ENCODE data around the gene ATP2A2. TPM values are rescaled to one million over a fixed set of nuclear protein-coding genes. Genes with fewer than 3 reads are reported as not detected.
"Not testable (repeated sequence)": the region's sequence is repeated elsewhere in the genome, so short reads cannot be mapped to it uniquely, and the experiment has no call there.

ATP2A2 gene
- total and polyA plus RNA-seq, 12 donors: 20.8 to 312 (median 121) TPM

GRCh38 chr12:110338754-110339153 lies 57.7 kb downstream of the ATP2A2 start:
- Histone ChIP-seq H3K27me3 (no peaks in the 10 kb centered on the region), H3K36me3 (replicated peaks in 1 of 2) (peaks cover 0 to 100% of the 10 kb centered on the region in 2 donors), H3K4me1 (replicated peaks in 1 of 2) (no peaks in the 10 kb centered on the region), H3K27ac (no peak overlapping the region), H3K9me3 (replicated peaks in 1 of 3) (no peaks in the 10 kb centered on the region), H3K4me3 (no peak overlapping the region)
- intact Hi-C loops (cut with DNase I): no loop called here
- DNase-seq: peak in 2 of 7 donors; percentile 9 to 39
- 81 to 92% (median 86%) methylated on average over 3 of the region's 3 CpGs for WGBS, 4 donors
- no peak for TF ChIP-seq POLR2A (IDR thresholded peaks at IDR 0.05)
- TF ChIP-seq, protein P1, sequence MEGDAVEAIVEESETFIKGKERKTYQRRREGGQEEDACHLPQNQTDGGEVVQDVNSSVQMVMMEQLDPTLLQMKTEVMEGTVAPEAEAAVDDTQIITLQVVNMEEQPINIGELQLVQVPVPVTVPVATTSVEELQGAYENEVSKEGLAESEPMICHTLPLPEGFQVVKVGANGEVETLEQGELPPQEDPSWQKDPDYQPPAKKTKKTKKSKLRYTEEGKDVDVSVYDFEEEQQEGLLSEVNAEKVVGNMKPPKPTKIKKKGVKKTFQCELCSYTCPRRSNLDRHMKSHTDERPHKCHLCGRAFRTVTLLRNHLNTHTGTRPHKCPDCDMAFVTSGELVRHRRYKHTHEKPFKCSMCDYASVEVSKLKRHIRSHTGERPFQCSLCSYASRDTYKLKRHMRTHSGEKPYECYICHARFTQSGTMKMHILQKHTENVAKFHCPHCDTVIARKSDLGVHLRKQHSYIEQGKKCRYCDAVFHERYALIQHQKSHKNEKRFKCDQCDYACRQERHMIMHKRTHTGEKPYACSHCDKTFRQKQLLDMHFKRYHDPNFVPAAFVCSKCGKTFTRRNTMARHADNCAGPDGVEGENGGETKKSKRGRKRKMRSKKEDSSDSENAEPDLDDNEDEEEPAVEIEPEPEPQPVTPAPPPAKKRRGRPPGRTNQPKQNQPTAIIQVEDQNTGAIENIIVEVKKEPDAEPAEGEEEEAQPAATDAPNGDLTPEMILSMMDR (IDR thresholded peaks at IDR 0.05): peak in 2 of 6 experiments; percentile 12 to 31

- Histone ChIP-seq H3K9me3 (replicated peaks in 1 of 3) (no peaks in the 10 kb centered on the region), H3K27ac (no peak overlapping the region), H3K4me1 (replicated peaks in 1 of 2) (no peaks in the 10 kb centered on the region), H3K4me3 (no peak overlapping the region), H3K36me3 (replicated peaks in 1 of 2) (peaks cover 0 to 100% of the 10 kb centered on the region in 2 donors), H3K27me3 (no peaks in the 10 kb centered on the region)
- intact Hi-C loops (cut with DNase I): no loop called here
- 75 to 78% (median 76%) methylated on average over 8 of the region's 8 CpGs for WGBS, 4 donors
- TF ChIP-seq, protein P1 (IDR thresholded peaks at IDR 0.05): no peak
- no peak for TF ChIP-seq POLR2A (IDR thresholded peaks at IDR 0.05)
- DNase-seq: peak in 2 of 7 donors; percentile 4 to 41
Observed at GRCh38 chr12:110339184-110339952, 58.3 kb downstream of the ATP2A2 start.

DNA sequence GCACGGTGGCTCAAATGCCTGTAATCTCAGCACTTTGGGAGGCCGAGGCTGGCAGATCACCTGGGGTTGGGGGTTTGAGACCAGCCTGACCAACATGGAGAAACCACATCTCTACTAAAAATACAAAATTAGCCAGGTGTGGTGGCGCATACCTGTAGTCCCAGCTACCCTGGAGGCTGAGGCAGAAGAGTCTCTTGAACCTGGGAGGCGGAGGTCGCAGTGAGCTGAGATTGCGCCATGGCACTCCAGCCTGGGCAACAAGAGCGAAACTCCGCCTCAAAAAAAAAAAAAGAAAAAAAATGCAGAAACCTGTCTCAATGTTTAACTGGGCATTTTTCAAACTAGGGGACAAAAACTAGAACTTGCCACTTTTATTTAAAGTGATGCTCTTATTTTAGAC lies 59.2 kb downstream of the ATP2A2 start:
- WGBS, 4 donors: 88 to 93% (median 93%) methylated on average over 8 of the region's 8 CpGs
- intact Hi-C loops (cut with DNase I); H3K27ac ChIP-seq: not testable (repeated sequence)

DNA sequence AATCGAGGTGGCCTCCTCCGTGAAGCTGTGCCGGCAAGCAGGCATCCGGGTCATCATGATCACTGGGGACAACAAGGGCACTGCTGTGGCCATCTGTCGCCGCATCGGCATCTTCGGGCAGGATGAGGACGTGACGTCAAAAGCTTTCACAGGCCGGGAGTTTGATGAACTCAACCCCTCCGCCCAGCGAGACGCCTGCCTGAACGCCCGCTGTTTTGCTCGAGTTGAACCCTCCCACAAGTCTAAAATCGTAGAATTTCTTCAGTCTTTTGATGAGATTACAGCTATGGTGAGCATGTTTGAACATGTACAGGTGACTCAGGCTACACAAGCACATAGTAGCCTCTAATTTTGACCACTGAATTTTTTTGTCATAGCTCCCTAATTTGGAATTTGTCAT lies 59.7 kb downstream of the ATP2A2 start:
- Histone ChIP-seq H3K27ac (no peak overlapping the region), H3K36me3 (replicated peaks in 1 of 2) (peaks cover 0 to 100% of the 10 kb centered on the region in 2 donors), H3K9me3 (replicated peaks in 1 of 3) (no peaks in the 10 kb centered on the region), H3K4me3 (no peak overlapping the region), H3K27me3 (no peaks in the 10 kb centered on the region), H3K4me1 (replicated peaks in 1 of 2) (no peaks in the 10 kb centered on the region)
- WGBS, 4 donors: 90 to 93% (median 92%) methylated on average over 13 to 18 of the region's 18 CpGs
- intact Hi-C loops (cut with DNase I): no loop called here
- TF ChIP-seq, protein P1 (IDR thresholded peaks at IDR 0.05): no peak
- TF ChIP-seq POLR2A (IDR thresholded peaks at IDR 0.05): no peak
- DNase-seq: peak in 2 of 7 donors; percentile 15 to 54

More for the DNA sequence above, 59.2 kb downstream of the ATP2A2 start:
- not testable (repeated sequence) for H3K9me3 ChIP-seq (replicated peaks in 1 of 3); H3K4me1 ChIP-seq (replicated peaks in 1 of 2); H3K4me3 ChIP-seq; H3K27me3 ChIP-seq
- peak in 2 of 7 donors; percentile 12 to 41 for DNase-seq
- H3K36me3 ChIP-seq (replicated peaks in 1 of 2): peaks cover 0 to 100% of the 10 kb centered on the region in 2 donors
